AG09309 (cell line): ENCODE measurements around the gene SEZ6L.
"Not testable (repeated sequence)": the region's sequence is repeated elsewhere in the genome, so short reads cannot be mapped to it uniquely, and the experiment has no call there.

Experiments
- DNase-seq: peaks from one replicate; pipeline ENCODE4 v3.0.0-alpha.2; 2010; ENCODE audit warnings: low read depth
- H3K4me3 ChIP-seq: 2 replicates; pipeline ENCODE4 v1.5.1; 2011; ENCODE audit warnings: mild to moderate bottlenecking, low read depth, low read length, moderate library complexity; ENCODE audit not compliant: control insufficient read depth
- TF ChIP-seq, protein P1 (sequence below): IDR thresholded peaks from 2 replicates; pipeline ENCODE4 v1.5.1; 2011; ENCODE audit warnings: mild to moderate bottlenecking, low read depth, low read length, inconsistent platforms; ENCODE audit not compliant: insufficient read depth, control insufficient read depth; ENCODE audit errors: missing control alignments

SEZ6L gene

GRCh38 chr22:26404851-26405421 is 235.7 kb downstream of the SEZ6L start:
- H3K4me3 ChIP-seq = no peak overlapping the region
- TF ChIP-seq, protein P1, sequence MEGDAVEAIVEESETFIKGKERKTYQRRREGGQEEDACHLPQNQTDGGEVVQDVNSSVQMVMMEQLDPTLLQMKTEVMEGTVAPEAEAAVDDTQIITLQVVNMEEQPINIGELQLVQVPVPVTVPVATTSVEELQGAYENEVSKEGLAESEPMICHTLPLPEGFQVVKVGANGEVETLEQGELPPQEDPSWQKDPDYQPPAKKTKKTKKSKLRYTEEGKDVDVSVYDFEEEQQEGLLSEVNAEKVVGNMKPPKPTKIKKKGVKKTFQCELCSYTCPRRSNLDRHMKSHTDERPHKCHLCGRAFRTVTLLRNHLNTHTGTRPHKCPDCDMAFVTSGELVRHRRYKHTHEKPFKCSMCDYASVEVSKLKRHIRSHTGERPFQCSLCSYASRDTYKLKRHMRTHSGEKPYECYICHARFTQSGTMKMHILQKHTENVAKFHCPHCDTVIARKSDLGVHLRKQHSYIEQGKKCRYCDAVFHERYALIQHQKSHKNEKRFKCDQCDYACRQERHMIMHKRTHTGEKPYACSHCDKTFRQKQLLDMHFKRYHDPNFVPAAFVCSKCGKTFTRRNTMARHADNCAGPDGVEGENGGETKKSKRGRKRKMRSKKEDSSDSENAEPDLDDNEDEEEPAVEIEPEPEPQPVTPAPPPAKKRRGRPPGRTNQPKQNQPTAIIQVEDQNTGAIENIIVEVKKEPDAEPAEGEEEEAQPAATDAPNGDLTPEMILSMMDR = no peak
- no peak for DNase-seq

DNA sequence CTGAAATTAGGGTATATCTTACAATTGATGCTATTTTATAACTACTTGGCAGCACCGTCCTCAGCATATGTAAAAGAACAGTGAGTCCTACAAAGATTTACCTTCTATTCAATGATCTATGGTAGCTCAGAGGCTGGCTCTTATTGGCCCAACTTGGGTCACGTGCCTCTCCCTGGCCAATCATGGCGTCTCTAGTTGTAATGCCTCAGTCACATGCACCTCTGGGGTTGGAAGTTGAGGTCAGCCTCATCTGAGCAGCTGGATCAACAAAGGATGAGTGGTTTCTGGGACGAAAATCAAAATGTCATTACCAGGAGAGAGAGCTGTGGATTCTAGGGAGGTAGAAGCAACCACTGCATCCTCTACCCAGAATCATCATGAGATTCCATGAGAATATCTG is 236.9 kb downstream of the SEZ6L start:
- DNase-seq = no peak
- TF ChIP-seq, protein P1 = no peak
- no peak overlapping the region for H3K4me3 ChIP-seq

GRCh38 chr22:26408562-26409220 is 239.4 kb downstream of the SEZ6L start:
- H3K4me3 ChIP-seq, DNase-seq: not testable (repeated sequence)

- TF ChIP-seq, protein P1 = no peak
- no peak for DNase-seq
- no peak overlapping the region for H3K4me3 ChIP-seq
Observed at GRCh38 chr22:26409719-26410335, 240.6 kb downstream of the SEZ6L start.

GRCh38 chr22:26410386-26410785 is 241.1 kb downstream of the SEZ6L start:
- no peak for DNase-seq
- no peak overlapping the region for H3K4me3 ChIP-seq
- TF ChIP-seq, protein P1 = no peak

DNA sequence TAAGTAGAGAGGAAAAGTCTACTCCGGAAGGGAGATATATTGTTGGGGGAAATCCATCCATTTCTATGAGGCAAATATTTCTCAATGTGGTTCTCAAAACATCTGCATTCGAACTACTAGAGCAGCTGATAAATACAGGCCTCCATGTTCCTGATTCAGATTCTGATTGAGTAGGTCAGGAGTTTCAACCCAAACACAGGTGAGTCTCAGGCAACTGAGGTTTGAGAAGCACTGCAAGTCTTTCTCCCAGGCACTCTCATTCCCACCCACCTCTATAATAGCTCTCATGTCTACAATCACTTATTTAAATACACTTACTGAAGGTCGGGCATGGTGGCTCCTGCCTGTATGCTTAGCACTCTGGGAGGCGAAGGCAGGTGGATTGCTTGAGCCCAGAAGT is 245.1 kb downstream of the SEZ6L start:
- DNase-seq = no peak
- H3K4me3 ChIP-seq = no peak overlapping the region
- TF ChIP-seq, protein P1 = no peak

- no peak for DNase-seq
- TF ChIP-seq, protein P1 = no peak
Observed at GRCh38 chr22:26416256-26416655, 247.0 kb downstream of the SEZ6L start.

More at GRCh38 chr22:26416256-26416655, 247.0 kb downstream of the SEZ6L start:
- H3K4me3 ChIP-seq = no peak overlapping the region
